Natural killer cell (primary cell): Measurements from ENCODE around the gene TMEM203. TPM values are rescaled to one million over a fixed set of nuclear protein-coding genes. Genes with fewer than 3 reads are reported as not detected.

Experiments used
- ATAC-seq, 3 donors: fragments of 150-1000 bp in 2 of 3; fragments of 200-7000 bp in 1 of 3; cut with Tn5 transposase; 1 replicate in 1 of 3; 2 replicates in 2 of 3; pipeline ENCODE4 v1.10.0; 2021; ENCODE audit warnings: mild to moderate bottlenecking in 2 of 3, moderate library complexity in 2 of 3
- DNase-seq, 2 donors: peaks; one replicate each; pipeline versions ENCODE4 v3.0.0 to v3.0.0-alpha.2; 2013 to 2021; ENCODE audit warnings: mixed read lengths in 1 of 2
- H3K27ac ChIP-seq: one replicate; pipeline ENCODE4 v1.5.1; 2013; ENCODE audit warnings: mild to moderate bottlenecking, low read length
- H3K27me3 ChIP-seq: one replicate; pipeline ENCODE4 v1.6.1; 2013; ENCODE audit warnings: low read length; ENCODE audit not compliant: control insufficient read depth, insufficient read depth
- H3K36me3 ChIP-seq: one replicate; pipeline ENCODE4 v1.6.1; 2013; ENCODE audit warnings: low read length; ENCODE audit not compliant: control insufficient read depth, insufficient read depth
- H3K4me1 ChIP-seq: one replicate; pipeline ENCODE4 v1.6.1; 2013; ENCODE audit warnings: low read length; ENCODE audit not compliant: control insufficient read depth, insufficient read depth
- H3K4me3 ChIP-seq: one replicate; pipeline ENCODE4 v1.5.1; 2013; ENCODE audit warnings: low read length
- H3K9me3 ChIP-seq: one replicate; pipeline ENCODE4 v1.6.1; 2013; ENCODE audit warnings: low read length; ENCODE audit not compliant: control insufficient read depth, insufficient read depth
- H3K27ac Mint-ChIP-seq, 2 donors: one replicate each; pipeline ENCODE4 v1.8.0; 2022; ENCODE audit warnings: mild to moderate bottlenecking in 2 of 2, mixed read lengths in 2 of 2, moderate library complexity in 1 of 2
- H3K27me3 Mint-ChIP-seq, 2 donors: one replicate each; pipeline ENCODE4 v1.8.0; 2022; ENCODE audit warnings: low read depth in 2 of 2, mixed read lengths in 2 of 2
- H3K36me3 Mint-ChIP-seq: one replicate; pipeline ENCODE4 v1.8.0; 2022; ENCODE audit warnings: mixed read lengths
- H3K4me1 Mint-ChIP-seq, 2 donors: one replicate each; pipeline ENCODE4 v1.8.0; 2022; ENCODE audit warnings: mixed read lengths in 2 of 2
- H3K4me3 Mint-ChIP-seq: one replicate; pipeline ENCODE4 v1.8.0; 2022; ENCODE audit warnings: mild to moderate bottlenecking, moderate library complexity, mixed read lengths
- H3K9me3 Mint-ChIP-seq, 2 donors: one replicate each; pipeline ENCODE4 v1.8.0; 2022; ENCODE audit warnings: mixed read lengths in 2 of 2
- CTCF ChIP-seq: fragments of 200-600 bp; IDR thresholded peaks from one replicate; pipeline ENCODE4 v1.8.0; 2022; ENCODE audit warnings: antibody characterized with exemption
- WGBS: methylation state at CpG from one replicate; pipeline ENCODE4 v1.1.7; 2013; ENCODE audit warnings: missing lambda C conversion rate; ENCODE audit not compliant: insufficient coverage; 5-methylcytosine and 5-hydroxymethylcytosine counted together
- intact Hi-C: fragments of 100-400 bp; cut with micrococcal nuclease; formaldehyde crosslinking; loops from one replicate; pipeline ENCODE4 v1.14.2; 2022
- total RNA-seq, 4 donors: library from RNA; stranded (reverse); fragments of 120-200 nt in 1 of 4; gene quantifications; one replicate each; pipeline versions ENCODE4 v1.2.3 to v1.2.4, GENCODE V29; 2013 to 2022

The TMEM203 gene
- total RNA-seq, 3 donors from 2014 or later (not counting 1 experiment from before 2014, with no cell fraction given): 22.1 to 30.5 (median 27.1) TPM

DNA sequence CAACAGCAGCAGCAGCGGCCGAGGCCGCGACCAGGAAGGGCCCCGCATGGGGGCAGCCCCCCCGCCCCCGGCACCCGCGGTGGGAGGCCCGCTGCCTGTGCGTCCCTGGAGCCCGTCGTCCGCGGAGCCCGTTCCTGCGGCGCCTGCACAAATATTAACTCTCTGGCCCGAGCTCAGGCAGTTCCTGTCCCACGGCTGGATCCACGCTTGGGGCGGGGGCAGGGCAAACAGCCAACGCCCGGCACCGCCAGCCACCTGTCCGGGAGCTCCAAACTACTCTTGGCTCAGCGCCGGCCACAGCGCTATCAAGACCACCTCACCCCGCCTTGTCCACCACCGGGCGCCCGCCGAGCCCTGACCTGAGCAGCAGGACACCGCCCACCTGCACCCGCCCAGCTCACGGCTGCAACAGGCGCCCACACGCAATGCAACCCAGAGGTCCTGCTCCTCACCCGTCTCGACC is 35.5 kb downstream of the TMEM203 start, which contains the start of gene LRRC26:
Gene LRRC26 (minus strand): TSS at position 156 of the 463 bp plus-strand sequence. CDS start 108 bp downstream, at position 48.
- Mint-ChIP-seq H3K9me3 (no peaks in the 10 kb centered on the region), H3K4me1 (no peaks in the 10 kb centered on the region)

DNA sequence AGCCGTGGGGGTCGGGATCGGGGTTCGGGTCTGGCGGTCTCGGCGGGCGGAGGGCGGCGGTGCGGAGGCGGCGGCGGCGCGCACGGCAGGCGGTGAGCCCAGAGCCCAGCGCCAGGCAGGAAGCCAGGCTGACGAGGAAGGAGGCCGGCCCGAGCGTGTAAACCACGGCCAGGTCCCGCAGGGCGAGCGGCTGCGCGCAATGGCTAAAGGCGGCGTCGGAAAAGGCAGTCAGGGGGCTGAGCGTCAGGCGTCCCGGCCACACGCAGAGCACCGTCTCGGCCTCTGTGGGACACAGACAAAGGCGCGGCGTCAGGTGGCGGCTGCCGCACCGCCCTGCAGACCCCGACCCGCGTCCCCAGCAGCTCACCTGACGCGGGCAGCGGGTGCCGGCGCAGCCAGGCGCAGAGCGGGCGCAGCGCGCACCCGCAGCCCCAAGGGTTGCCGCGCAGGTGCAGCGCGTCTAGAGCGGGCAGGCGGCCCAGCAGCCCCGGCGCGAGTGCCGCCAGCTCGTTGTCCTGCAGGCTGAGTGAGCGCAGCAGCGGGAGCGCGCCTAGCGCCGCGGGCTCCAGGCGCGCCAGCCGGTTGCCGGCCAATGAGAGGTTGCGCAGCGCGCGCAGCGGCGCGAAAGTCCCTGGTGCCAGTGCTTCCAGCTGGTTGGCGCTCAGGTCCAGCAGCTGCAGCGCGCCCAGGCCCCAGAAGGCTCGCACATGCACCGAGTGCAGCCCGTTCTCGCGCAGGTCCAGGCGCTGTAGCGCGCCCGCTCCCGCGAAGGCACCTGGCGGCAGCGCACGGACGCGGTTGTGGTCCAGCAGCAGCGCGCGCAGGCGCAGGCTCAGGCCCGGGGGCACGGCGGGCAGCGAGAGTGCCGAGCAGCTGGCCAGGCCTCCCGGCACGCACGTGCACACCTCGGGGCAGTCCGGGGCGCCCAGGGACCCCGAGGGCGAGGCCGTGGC is 36.3 kb downstream of the TMEM203 start:
- WGBS: under 1% methylated on average over 124 of the region's 124 CpGs

More for the DNA sequence above, 35.5 kb downstream of the TMEM203 start, which contains the start of gene LRRC26:
- no peaks in the 10 kb centered on the region for H3K36me3 ChIP-seq
- peaks cover 37% of the 10 kb centered on the region for H3K27me3 ChIP-seq
- Mint-ChIP-seq H3K27me3 (peaks cover under 1 to 24% of the 10 kb centered on the region in 2 donors), H3K36me3 (no peaks in the 10 kb centered on the region), H3K4me3 (peak within 1 kb of the TSS; percentile 40), H3K27ac (no peak within 1 kb of the TSS)
- WGBS: 18% methylated on average over 41 of the region's 41 CpGs
- no peak within 1 kb of the TSS for H3K27ac ChIP-seq
- peaks cover 4% of the 10 kb centered on the region for H3K4me1 ChIP-seq
- H3K9me3 ChIP-seq: no peaks in the 10 kb centered on the region
- ATAC-seq (no peak), DNase-seq (no peak)
- intact Hi-C loops: no loop called here
- no peak within 1 kb of the TSS for H3K4me3 ChIP-seq
- no peak for TF ChIP-seq CTCF

GRCh38 chr9:137168573-137168903 is 36.9 kb downstream of the TMEM203 start:
- Histone ChIP-seq H3K27ac (no peak overlapping the region), H3K4me3 (no peak overlapping the region), H3K36me3 (no peaks in the 10 kb centered on the region), H3K4me1 (no peaks in the 10 kb centered on the region), H3K9me3 (no peaks in the 10 kb centered on the region), H3K27me3 (peaks cover 45% of the 10 kb centered on the region)
- under 1% methylated on average over 36 of the region's 36 CpGs for WGBS
- intact Hi-C loops: no loop called here
- TF ChIP-seq CTCF: no peak
- Mint-ChIP-seq H3K4me1 (no peaks in the 10 kb centered on the region), H3K4me3 (no peak overlapping the region), H3K27ac (no peak overlapping the region), H3K9me3 (no peaks in the 10 kb centered on the region), H3K27me3 (peaks cover 7 to 35% of the 10 kb centered on the region in 2 donors), H3K36me3 (no peaks in the 10 kb centered on the region)
- no peak for DNase-seq
- ATAC-seq: peak in 1 of 3 donors; percentile 21

More for the DNA sequence above, 36.3 kb downstream of the TMEM203 start:
- ATAC-seq: peak in 2 of 3 donors; percentile 46
- DNase-seq: peak in 1 of 2 donors; percentile 40
- Histone ChIP-seq H3K27me3 (peaks cover 41% of the 10 kb centered on the region), H3K27ac (no peak overlapping the region), H3K9me3 (no peaks in the 10 kb centered on the region), H3K4me3 (no peak overlapping the region), H3K4me1 (no peaks in the 10 kb centered on the region), H3K36me3 (no peaks in the 10 kb centered on the region)
- Mint-ChIP-seq H3K4me1 (no peaks in the 10 kb centered on the region), H3K9me3 (no peaks in the 10 kb centered on the region), H3K27ac (no peak overlapping the region), H3K27me3 (peaks cover 7 to 31% of the 10 kb centered on the region in 2 donors), H3K4me3 (peak overlapping the region; percentile 40), H3K36me3 (no peaks in the 10 kb centered on the region)
- intact Hi-C loops: no loop called here
- TF ChIP-seq CTCF: no peak
